HG02970 (cell line): ENCODE results near the gene EIF2B5.
A peak's percentile ranks its signal among the peaks of the same experiment; 100 is the strongest.
"Not testable (repeated sequence)": the region's sequence is repeated elsewhere in the genome, so short reads cannot be mapped to it uniquely, and the experiment has no call there.

ENCODE experiments used
- ATAC-seq: cut with Tn5 transposase; IDR thresholded peaks from one replicate; pipeline ENCODE4 v1.9.1; 2021; ENCODE audit warnings: mild to moderate bottlenecking, moderate library complexity, moderate number of reproducible peaks; ENCODE audit not compliant: unreplicated experiment, low FRiP score

EIF2B5 gene

GRCh38 chr3:184145111-184145524 is 10.0 kb downstream of the EIF2B5 start:
- no peak for ATAC-seq

GRCh38 chr3:184145751-184146270 is 10.7 kb downstream of the EIF2B5 start:
- ATAC-seq, result no peak

- no peak for ATAC-seq
These were observed 12.9 kb downstream of the EIF2B5 start for GRCh38 chr3:184148076-184148475.

- no peak for ATAC-seq
These were observed 14.0 kb downstream of the EIF2B5 start for GRCh38 chr3:184149123-184149522.

- not testable (repeated sequence) for ATAC-seq
These were observed 14.6 kb downstream of the EIF2B5 start for GRCh38 chr3:184149770-184150169.

GRCh38 chr3:184154885-184155643 is 19.9 kb downstream of the EIF2B5 start, which contains the start of gene DVL3:
Gene DVL3, plus strand, starts transcription at chr3:184155377. Its CDS starts 259 bp downstream, at chr3:184155636.
- peak; percentile 82 for ATAC-seq

GRCh38 chr3:184155644-184156521 is 20.7 kb downstream of the EIF2B5 start:
- peak; percentile 20 for ATAC-seq

- no peak for ATAC-seq
These were observed 21.4 kb downstream of the EIF2B5 start for GRCh38 chr3:184156522-184156955.

- no peak for ATAC-seq
These were observed 22.0 kb downstream of the EIF2B5 start for GRCh38 chr3:184157206-184157605.

GRCh38 chr3:184158404-184158803 is 23.2 kb downstream of the EIF2B5 start:
- no peak for ATAC-seq

- ATAC-seq, result no peak
These were observed 25.3 kb downstream of the EIF2B5 start for GRCh38 chr3:184160456-184160855.

- ATAC-seq, result not testable (repeated sequence)
These were observed 27.5 kb downstream of the EIF2B5 start for GRCh38 chr3:184162571-184163070.

GRCh38 chr3:184164648-184165330 is 29.6 kb downstream of the EIF2B5 start:
- ATAC-seq, result no peak

- ATAC-seq, result no peak
These were observed 30.4 kb downstream of the EIF2B5 start for GRCh38 chr3:184165543-184165942.

GRCh38 chr3:184166671-184167070 is 31.5 kb downstream of the EIF2B5 start:
- no peak for ATAC-seq

- ATAC-seq, result no peak
These were observed 32.6 kb downstream of the EIF2B5 start for GRCh38 chr3:184167786-184168185.

GRCh38 chr3:184168363-184169120 is 33.4 kb downstream of the EIF2B5 start:
- ATAC-seq, result no peak

- no peak for ATAC-seq
These were observed 35.0 kb downstream of the EIF2B5 start for GRCh38 chr3:184169896-184170875.
